OCI-M1 (cell line): ENCODE results near the gene COQ5.

Experiments
- DNase-seq: peaks from one replicate; lab custom pipeline; 2025; lab: John Stamatoyannopoulos, UW

The COQ5 gene

DNA sequence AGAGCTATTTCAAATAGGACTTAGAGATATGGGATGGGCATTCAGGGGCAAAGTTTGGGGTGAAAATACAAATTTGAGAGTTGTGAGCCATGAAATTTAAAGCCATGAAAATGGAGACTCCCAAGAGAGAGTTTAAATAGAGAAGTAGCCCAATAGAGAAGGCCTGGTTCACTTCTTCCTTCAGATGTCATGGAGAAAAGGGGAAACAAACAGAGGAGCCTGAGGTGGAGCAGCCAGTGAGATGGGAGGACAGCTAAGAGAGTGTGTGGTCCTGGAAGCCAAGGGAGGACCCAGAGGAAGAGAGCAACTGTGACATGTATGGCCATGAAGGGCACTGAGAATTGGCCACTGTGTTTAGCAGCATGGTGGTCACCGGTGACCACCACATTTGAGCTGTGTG is 45.3 kb downstream of the COQ5 start:
- DNase-seq, result peak; percentile 14

DNA sequence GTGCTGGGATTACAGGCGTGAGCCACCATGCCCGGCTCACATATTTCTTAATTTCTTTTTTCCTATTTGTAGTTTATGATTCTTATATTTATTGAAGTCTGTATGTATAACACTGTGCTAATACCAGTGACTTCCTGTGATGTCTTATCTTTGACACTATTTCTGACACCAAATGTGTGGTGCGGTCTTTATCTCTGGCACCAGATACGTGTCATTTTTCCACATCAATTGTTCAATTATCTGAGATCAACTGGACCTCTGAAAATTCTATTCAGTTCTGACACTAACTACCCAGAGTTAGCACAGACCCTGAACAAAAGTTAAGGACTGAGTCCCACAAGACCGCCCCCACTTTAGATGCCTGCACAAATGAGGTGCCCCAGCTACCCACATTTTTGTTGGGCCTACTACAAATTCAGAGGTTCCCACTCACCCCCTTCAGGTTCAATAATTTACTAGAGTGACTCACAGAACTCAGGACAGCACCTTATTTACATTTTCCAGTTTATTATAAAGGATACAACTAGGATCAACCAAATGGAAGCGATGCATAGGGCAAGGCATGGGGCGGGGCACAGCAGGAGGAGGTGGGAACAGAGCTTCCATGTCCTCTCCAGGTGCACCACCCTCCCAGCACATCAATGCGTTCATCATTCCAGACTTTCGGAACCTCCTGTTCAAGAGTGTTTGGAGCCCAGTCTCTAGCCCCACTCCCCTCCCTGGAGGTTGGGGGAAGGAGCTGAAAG is 47.8 kb downstream of the COQ5 start:
- DNase-seq, result peak; percentile 52

- DNase-seq, result no peak
Measured at GRCh38 chr12:120480211-120480610, 48.7 kb downstream of the COQ5 start.

DNA sequence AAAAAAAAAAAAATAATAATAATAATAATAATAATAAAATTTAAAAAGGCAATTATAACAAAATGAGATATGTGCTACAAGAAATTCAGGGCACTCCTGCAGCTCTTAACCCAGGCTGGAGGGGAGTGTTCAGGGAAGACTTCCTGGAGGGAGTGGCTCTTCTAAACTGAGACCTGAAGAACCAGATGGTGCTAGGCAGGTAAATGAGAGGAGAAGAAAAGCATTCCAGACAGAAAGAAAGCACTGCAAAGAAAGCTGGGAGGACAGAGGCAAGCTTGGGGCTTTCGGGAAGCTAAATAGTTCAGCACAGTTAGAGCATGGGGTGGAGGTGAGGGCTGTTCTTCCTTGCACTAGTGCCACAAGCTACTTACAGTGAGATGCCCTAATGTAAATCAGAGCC is 49.5 kb downstream of the COQ5 start:
- no peak for DNase-seq

DNA sequence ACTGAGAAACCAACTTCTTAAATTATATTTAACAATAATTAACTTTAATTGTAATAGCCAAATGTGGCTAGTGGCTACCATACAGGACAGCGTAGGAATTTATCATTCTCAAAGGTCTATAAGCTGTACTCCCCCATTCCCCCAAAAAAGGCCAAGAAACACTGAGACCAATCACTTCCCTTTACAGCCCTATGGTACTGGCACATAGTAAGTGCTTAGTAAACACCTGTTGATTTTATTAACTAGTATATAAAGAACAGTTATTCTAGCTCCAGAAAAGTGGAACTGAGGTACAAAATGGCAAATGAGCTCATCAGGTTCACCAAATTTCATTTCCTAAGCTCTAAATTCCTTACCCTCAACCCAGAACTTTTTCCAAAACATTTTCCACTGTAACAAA is 53.3 kb downstream of the COQ5 start:
- no peak for DNase-seq

- peak; percentile 59 for DNase-seq
Measured at GRCh38 chr12:120474616-120474960, 54.4 kb downstream of the COQ5 start.

DNA sequence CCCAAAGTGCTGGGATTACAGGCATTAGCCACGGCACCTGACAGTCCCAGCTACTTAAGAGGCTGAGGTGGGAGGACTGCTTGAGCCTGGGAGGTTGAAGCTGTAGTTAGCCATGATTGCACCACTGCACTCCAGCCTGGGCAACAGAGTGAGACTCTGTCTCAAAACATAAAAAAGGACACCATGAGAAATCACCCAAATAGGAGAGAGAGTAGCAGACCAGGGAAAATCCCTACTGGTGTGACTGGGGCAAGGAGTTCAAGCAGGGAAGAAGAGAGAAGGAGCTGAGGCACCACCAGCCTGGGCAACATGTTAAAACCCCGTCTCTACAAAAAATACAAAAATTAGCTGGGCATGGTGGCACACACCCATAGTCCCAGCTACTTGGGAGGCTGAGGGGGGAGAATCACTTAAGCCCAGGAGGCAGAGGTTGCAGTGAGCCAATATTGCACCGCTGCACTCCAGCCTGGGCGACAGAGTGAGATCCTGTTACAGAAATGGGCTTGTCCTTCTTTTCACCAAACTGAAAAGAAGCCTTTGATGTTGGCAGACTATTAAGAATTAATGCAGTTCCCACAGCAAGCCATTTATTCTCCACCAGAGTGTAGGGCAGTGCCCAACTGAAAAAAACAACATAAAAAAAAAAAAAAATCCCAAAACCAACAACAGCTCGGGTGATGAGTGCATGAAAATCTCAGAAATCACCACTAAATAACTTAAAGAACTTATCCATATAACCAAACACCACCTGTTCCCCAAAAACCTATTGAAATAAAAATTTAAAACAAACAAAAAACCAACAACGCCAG is 54.9 kb downstream of the COQ5 start:
- DNase-seq, result no peak

- no peak for DNase-seq
Measured at GRCh38 chr12:120472521-120472920, 56.4 kb downstream of the COQ5 start.

DNA sequence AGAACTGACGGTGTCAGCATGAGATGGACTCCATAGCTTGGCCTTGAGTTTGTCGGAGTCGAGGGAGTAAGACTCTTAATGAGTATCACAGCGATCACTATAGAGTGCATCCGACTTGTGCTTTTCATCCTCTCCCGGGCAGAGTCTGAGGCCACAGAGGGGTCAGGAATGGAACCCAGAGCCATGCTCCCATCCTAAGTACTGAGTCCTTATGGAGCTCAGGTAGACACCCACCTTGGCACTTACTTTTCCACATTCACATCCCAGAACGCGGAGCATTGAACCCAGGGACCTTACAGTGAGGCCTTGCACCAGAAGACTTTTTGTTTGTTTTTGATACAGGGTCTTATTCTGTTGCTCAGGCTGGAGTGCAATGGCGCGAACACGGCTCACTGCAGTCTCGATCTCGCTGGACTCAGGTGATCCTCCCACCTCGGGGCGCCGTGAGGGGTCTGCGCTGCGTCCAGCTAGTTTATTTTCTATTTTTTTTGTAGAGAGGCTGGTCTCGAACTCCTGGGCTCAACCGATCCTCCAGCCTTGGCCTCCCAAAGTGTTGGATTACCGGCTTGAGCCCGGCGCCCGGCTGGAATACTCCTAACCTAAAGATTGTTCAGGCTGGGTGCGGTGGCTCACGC is 58.7 kb downstream of the COQ5 start:
- DNase-seq, result peak; percentile 76

DNA sequence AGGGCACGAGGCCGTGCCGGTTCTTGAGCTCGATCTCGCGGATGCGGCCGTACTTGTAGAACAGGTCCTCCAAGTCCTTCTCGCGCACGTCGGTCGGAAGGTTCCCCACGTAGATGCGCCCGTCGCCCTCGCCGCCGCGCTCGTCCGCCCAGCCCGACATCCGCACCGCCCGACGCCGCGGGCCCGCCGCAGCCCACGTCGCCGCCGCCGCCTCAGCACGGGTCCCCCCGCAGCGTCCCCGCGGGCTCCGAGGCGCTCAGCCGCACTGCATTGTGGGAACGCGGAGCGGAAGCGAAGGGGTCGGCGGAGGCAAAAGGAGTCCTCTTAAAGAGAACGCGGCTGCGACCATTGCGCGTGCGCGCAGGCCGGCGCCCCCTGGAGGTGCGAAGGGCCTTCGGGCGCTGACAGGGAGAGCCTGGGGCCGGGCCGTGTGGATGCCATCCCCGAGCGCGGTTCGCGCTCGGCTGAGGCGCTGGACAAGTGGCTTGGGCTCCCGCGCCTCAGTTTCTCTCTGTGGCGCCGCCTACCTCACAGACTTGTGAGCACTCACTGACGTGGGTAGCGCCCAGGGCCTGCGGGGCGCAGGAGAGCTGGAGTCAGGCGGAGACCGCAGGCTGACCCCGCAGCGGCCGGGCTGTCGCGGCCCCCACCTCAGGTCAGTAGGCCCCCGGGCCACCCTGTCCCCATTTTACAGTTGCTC is 59.4 kb downstream of the COQ5 start, which contains the start of gene SRSF9:
SRSF9 (minus strand) TSS at position 299 of the 700 bp plus-strand sequence; CDS start at position 160, 139 bp downstream.
- peak; percentile 98 for DNase-seq

GRCh38 chr12:120468821-120469449 is 60.0 kb downstream of the COQ5 start:
- peak; percentile 79 for DNase-seq

- peak; percentile 79 for DNase-seq
Measured at GRCh38 chr12:120468325-120468820, 60.6 kb downstream of the COQ5 start.

GRCh38 chr12:120467439-120467838 is 61.5 kb downstream of the COQ5 start:
- no peak for DNase-seq

DNA sequence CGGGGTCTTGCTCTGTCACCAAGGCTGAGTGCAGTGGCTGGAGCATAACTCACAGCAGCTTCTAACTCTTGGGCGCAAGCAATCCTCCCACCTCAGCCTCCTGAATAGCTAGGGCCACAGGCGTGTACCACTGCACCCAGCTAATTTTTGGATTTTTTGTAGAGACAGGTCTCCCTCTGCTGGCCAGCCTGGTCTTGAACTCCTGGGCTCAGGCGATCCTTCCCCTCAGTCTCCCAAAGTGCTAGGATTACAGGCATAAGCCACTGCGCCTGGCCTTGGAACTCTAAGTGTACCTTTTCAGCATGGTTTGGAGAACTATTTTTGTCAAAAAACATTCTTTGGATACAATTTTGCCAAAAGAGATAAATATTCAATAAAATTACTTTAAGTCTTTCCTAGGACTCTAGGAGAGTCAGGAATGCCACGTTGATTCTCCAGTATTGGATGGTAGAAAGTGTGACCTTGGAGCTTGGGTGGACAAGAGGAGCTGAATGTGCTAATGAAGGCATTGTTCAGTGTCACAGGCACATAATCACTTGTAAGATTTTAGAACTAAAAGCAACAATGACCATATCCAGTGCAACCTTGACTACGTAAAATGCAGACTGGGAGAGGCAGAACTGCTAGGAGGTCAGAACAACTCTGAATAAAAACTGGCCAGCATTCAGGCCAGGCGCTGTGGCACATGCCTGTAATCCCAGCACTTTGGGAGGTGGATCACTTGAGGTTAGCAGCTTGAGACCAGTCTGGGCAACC is 62.2 kb downstream of the COQ5 start:
- DNase-seq, result peak; percentile 47

- DNase-seq, result no peak
Measured at GRCh38 chr12:120465756-120466155, 63.2 kb downstream of the COQ5 start.

- DNase-seq, result no peak
Measured at GRCh38 chr12:120463712-120464111, 65.2 kb downstream of the COQ5 start.

DNA sequence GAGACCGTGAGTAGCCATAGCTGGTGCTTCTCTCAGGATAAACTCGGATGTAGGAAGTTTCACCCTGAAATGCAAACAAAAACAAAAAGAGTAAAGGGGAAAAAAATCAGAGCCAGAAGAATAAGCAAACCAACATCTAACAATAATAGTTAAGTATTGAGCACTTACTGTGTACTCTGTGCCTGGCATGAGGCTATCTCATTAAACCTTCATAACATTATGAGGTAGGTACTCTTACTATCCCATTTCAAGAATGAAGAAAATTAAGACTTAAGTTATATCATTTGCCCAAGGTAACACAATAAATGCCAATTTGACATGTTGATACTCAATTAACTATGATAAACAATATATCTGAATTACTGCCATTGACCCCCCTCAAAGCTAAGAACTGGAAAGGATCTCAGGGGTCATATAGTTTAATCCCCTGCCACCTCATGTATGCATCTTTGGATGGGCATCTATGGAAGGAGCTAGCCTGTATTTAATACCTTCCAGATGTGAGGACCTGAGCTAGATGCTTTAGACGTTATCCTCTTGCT is 66.8 kb downstream of the COQ5 start:
- no peak for DNase-seq

DNA sequence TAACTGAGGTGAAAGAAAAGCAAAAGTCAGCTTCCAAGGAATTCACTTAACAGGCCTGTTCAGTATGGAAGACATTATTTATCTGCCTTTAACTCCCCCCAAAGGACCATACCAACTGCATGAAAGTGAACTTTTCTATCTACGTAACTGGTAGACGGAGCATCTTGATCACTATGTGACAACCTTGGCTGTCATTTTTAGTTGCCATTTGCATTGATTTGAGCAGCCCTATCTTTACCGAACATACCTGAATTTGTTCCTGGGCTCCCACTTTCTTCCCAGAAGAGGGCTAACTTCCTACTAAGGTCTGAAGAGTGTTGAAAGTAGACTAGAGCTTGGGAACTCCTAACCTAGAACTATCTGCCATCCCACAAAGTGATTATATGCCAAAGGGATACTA is 68.8 kb downstream of the COQ5 start:
- no peak for DNase-seq

- DNase-seq, result no peak
Measured at GRCh38 chr12:120457133-120457532, 71.8 kb downstream of the COQ5 start.

DNA sequence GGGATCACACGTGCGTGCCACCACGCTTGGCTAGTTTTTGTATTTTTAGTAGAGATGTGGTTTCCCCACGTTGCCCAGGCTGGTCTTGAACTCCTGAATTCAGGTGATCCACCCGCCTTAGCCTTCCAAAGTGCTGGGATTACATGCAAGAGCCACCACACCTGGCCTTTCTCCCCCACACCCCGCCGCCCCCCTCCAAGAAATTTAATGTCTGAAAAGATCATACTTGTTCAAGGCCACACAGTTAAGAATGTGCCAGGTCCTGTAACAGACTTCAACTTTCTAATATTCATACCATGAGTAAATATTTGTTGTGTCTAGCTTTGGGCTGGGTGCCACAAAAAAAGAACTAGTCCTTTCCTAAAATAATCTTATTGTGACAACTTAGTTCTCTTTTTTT is 73.7 kb downstream of the COQ5 start:
- no peak for DNase-seq

DNA sequence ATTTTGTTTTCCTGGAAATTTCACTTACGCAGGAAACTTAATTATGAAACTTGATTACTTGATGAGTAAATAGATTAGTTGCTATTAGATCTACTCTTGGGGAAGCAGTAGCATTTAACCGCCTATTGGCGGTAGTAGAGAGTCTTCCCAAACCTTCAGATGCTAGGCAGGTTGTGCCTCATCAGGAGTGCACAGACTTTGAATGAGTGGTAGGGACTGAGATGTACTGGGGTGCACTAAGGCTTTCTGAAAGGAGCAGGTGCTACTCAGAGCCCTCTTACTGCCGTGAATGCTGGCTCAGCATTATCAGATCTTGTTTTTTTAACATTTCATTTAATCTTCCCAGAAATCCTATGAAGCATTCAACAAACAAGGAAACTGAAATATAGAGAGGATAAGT is 75.0 kb downstream of the COQ5 start:
- DNase-seq, result peak; percentile 52
